Hepatocyte (in vitro differentiated cells): ENCODE measurements around the gene CHD6.

Experiments
- EZH2 ChIP-seq: fragments of 200-600 bp; sonication (generic); IDR thresholded peaks from 2 replicates; pipeline ENCODE4 v1.6.1; 2016; ENCODE audit warnings: antibody characterized with exemption, mild to moderate bottlenecking, borderline replicate concordance
- EZH2phosphoT487 ChIP-seq: fragments of 200-600 bp; sonication (generic); IDR thresholded peaks from one replicate; pipeline ENCODE4 v1.6.1; 2018; ENCODE audit warnings: antibody characterized with exemption, mild to moderate bottlenecking, low read depth, moderate library complexity; ENCODE audit not compliant: unreplicated experiment, severe bottlenecking
- TF ChIP-seq, protein P1 (sequence below): fragments of 200-600 bp; sonication (generic); IDR thresholded peaks from 2 replicates; pipeline ENCODE4 v1.5.1; 2016; ENCODE audit warnings: antibody characterized with exemption, mild to moderate bottlenecking; ENCODE audit not compliant: poor library complexity

GRCh38 chr20:41395667-41396664, 222.2 kb downstream of the CHD6 start:
- no peak for TF ChIP-seq EZH2
- TF ChIP-seq, protein P1, sequence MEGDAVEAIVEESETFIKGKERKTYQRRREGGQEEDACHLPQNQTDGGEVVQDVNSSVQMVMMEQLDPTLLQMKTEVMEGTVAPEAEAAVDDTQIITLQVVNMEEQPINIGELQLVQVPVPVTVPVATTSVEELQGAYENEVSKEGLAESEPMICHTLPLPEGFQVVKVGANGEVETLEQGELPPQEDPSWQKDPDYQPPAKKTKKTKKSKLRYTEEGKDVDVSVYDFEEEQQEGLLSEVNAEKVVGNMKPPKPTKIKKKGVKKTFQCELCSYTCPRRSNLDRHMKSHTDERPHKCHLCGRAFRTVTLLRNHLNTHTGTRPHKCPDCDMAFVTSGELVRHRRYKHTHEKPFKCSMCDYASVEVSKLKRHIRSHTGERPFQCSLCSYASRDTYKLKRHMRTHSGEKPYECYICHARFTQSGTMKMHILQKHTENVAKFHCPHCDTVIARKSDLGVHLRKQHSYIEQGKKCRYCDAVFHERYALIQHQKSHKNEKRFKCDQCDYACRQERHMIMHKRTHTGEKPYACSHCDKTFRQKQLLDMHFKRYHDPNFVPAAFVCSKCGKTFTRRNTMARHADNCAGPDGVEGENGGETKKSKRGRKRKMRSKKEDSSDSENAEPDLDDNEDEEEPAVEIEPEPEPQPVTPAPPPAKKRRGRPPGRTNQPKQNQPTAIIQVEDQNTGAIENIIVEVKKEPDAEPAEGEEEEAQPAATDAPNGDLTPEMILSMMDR: no peak
- TF ChIP-seq EZH2phosphoT487: no peak
